ENCODE data around the gene PCDH15.
A peak's percentile ranks its signal among the peaks of the same experiment; 100 is the strongest.
"Not testable (repeated sequence)": the region's sequence is repeated elsewhere in the genome, so short reads cannot be mapped to it uniquely, and the experiment has no call there.

Gene PCDH15

DNA sequence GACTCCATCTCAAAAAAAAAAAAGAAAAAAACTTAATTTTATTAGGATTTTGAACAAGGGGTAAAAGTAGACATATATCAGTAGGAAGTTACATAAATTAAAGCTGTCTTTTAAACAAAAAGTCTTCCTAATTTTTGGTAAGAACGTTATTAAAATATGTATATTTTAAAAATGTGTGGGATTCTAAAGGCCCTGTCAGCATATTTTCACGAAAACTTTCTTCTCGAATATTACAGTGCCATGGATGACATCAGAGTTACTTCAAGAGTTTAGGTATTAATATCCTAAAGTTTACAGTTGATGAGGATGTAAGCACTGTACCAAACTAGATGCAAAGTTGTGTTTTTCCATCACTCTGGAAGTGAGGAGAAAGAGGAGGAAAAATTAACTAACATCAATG, 820.8 kb downstream of the PCDH15 start:
- DNase-seq (ENCODE audit: low spot score) = no peak

DNA sequence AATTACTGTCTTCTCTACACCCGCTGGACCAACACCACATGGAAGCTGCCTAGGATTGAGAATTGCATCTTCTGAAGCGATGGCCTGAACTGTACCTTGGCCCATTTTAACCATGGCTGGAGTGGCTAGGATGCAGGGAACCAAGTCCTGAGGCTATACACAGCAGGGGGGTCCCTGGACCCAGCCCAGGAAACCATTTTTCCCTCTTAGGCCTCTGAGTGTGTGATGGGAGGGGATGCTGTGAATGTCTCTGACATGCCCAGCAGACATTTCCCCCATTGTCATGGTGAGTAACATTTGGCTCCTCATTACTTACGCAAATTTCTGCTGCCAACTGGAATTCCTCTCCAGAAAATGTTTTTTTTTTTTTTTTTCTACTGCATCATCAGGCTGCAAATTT, 822.7 kb downstream of the PCDH15 start:
- DNase-seq (ENCODE audit: low spot score) = no peak

DNA sequence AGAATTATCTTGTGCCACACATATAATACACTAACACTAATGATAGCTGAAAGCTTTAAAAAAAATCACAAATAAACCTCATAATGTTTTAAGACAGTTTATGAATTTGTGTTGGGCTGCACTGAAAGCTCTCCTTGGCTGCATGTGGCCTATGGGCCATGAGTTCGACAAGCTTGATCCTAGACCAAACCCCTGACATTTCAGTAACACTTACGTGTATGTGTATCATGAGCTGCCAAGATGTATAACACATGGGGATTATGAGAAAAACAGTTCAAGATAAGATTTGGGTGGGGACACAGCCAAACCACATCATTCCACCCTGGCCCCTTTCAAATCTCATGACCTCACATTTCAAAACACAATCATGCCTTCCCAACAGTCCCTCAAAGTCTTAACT, 823.8 kb downstream of the PCDH15 start:
- no peak for DNase-seq (ENCODE audit: low spot score)

DNA sequence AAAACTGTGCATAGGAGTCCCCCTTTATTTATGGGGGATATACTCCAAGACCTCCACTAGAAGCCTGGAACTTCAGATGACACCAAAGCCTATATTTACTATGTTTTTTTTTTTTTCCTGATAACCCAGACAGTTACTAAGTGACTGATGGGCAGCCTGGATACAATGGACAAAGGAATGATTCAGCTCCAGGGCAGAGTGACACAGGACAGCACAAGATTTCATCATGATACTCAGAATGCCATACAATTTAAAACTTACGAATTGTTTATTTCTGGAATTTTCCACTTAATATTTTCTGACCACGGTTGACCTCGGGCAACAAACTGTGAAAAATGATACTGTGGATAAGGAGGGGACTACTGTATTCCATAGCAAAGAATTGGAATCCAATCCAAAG, 843.6 kb downstream of the PCDH15 start:
- peak; percentile 93 for DNase-seq (ENCODE audit: low spot score)

DNA sequence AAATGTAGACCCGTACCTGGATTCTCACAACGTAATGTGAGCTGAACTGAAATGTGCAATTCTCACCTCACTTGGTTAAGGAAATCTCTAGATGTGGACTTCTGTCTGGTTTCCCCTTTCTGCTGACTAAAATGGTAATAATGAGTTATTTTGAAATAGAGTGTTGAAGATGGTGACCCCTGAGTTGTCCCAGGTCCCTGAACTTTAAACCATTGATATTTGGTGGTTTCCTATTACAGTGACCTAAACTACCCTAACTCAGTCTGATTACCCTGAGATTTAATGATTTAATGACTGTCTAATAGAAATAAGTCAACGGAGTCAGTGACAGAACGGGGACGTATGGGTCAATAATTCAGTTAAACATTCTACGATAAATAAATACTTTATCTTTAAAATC, 845.9 kb downstream of the PCDH15 start:
- no peak for DNase-seq (ENCODE audit: low spot score)

DNA sequence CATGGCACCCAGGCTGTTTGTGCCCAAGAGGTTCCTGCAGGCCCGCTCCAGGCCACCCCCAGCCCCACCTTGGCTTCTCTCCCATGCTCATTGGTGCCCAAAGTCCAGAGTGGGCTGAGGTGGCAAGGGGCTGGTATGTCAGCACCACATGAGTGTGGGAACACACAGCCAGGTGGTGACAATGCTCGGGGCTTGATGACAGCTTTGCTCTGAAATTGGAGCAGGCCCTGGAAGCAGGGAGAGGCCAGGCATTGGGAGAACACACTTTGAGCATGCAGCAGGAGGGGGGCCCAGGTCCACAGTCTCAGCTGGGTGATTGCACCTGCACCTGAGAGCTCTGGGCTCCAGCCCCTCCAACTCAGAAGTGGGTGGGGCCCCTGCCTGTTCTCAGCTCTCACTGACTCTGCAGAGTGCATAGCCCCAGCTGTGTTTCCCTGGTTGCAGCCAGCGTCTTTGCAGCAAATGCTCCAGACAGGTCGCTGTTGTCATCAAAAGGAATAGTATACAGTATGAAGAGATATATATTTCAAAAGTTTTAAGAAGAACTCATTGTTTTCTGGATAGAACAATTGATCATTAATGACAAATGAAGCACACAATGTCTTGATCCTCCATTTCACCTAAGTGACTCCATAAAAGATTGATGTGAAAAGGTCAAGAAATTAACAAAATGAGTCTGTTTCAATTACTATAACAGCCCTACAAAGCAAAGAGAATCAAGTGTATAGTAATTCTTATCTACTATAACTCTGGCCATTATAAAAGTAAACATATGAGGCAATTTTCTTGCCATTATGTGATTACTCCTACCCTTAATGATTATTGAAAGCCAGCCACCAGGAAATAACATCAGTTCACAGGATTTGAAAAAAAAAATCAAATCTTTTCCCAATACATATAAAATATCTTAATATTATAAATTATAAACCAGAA, 848.1 kb downstream of the PCDH15 start:
- no peak for DNase-seq (ENCODE audit: low spot score)

DNA sequence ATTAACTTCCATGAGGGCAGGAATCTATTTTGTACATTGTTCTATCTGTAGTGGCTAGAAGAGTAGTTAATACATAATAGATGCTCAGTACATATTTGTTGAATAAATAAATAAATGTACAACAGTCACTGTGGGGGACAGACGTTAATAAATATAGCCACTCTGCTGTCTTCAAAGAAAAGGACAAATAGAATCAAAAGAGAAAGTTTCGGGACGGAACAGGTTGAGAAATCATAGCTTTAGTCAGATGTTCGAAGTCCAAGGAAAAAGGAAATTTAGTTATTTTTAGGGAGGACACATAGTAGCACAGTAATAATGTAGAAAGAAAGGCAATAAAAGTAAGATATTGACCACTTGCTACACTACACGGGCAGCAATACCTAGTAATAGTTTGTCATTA, 861.4 kb downstream of the PCDH15 start:
- no peak for DNase-seq (ENCODE audit: low spot score)

DNA sequence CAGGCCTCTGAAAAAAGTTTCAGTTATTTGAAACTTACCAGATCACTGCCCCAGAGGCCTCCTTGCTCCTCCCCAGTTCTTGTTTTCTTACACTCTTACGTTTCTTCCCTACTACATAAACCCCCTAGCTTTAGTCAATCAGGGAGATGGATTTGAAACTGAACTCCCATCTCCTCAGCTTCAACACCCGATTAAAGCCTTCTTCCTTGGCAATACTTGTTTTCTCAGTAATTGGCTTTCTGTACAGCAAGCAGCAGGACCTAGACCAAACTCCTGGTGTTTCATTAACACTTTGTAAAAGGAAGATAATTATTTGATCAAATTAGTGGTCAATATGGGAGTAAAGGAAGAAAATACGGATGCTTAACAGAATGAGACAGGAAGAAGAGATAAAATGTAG, 870.4 kb downstream of the PCDH15 start:
- DNase-seq (ENCODE audit: low spot score) = no peak

DNA sequence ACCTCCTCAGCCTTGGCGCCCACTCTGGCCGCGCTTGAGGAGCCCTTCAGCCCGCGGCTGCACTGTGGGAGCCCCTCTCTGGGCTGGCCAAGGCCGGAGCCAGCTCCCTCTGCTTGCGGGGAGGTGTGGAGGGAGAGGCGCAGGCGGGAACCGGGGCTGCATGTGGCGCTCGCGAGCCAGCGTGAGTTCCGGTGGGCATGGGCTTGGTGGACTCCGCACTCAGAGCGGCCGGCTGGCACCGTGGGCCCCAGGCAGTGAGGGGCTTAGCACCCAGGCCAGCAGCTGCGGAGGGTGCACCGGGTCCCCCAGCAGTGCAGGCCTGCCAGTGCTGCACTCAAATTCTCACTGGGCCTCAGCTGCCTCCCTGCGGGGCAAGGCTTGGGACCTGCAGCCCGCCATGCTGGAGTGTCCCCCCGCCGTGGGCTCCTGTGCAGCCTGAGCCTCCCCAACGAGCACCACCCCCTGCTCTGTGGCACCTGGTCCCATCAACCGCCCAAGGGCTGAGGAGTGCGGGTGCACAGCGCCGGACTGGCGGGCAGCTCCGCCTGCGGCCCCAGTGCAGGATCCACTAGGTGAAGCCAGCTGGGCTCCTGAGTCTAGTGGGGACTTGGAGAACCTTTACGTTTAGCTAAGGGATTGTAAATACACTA, 876.9 kb downstream of the PCDH15 start:
- not testable (repeated sequence) for DNase-seq (ENCODE audit: low spot score)

DNA sequence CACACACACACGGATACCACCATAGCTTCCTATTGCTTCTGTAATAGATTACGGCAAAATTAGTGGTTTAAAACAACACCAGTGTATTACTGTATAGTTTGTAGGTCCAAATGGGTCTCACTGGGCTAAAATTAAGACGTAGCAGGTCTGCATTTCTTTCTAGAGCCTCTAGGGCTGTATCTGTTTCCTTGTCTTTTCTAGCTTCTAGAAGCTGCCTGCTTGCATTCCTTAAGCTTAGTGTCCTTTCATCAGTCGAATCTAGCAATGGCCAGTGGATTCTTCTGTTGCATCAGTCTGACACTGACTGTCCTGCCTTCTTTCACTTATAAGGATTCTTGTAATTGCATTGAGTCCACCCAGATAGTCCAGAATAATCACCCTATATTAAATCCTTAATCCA, 882.3 kb downstream of the PCDH15 start:
- DNase-seq (ENCODE audit: low spot score) = no peak

DNA sequence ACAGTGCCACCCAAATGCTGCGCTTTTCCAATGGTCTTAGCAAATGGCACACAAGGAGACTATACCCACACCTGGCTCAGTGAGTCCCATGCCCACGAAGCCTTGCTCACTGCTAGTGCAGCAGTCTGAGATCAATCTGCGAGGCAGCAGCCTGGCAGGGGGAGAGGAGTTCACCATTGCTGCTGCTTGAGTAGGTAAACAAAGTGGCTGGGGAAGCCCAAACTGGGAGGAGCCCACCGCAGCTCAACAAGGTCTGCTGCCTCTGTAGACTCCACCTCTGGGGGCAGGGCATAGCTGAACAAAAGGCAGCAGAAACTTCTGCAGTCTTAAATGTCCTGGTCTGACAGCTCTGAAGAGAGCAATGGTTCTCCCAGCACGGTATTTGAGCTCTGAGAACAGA, 891.2 kb downstream of the PCDH15 start:
- no peak for DNase-seq (ENCODE audit: low spot score)

DNA sequence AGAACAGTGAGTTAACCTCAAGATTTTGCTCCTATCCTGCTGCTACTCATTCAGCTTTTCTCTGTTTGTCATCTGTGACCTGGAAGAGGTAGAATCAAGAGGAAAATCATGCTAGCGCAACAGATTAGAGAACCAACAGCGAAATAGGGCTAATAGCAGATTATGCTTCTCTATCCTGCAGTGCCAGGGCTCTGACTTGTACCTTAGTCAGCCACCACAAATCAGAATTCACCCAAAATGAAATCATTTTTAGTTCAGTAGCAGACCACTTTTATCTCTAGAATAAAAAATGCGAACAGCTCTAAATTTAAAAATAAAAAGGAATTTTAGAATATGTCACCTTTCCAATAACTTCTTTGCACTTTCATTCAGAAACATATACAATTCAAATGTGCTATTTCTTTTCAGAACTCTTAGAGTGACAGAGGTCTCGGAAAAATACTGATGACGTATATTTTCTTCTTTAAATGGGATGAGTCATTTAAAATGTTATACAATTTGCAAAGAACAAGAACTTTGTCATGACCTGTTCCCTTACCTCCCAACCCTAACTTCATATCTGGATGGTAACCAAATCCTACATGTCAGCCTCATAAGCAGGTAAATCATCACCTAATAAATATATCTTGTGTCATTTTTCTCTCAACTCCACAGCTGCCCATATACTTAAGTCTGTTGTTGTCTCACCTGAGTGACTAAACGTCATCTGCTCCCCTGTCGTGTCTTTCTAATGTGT, 896.4 kb downstream of the PCDH15 start:
- no peak for DNase-seq (ENCODE audit: low spot score)

DNA sequence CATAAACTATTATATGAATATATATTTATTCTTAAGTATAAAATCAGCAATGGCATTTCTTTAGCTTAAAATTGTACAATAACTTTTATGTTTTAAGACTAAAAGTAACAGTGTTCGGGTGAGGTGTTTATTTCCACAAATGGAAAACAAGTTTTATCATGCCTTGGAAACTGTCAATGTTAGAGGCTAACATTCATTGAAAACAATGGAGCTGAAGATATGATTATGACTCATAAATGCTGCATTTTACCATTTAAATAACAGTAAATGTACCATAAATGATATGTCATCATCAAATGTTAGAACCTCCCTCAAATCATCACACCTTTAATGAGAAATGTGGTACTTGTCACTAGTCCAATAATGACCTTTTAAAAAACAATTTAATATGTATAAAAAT, 897.3 kb downstream of the PCDH15 start:
- no peak for DNase-seq (ENCODE audit: low spot score)

DNA sequence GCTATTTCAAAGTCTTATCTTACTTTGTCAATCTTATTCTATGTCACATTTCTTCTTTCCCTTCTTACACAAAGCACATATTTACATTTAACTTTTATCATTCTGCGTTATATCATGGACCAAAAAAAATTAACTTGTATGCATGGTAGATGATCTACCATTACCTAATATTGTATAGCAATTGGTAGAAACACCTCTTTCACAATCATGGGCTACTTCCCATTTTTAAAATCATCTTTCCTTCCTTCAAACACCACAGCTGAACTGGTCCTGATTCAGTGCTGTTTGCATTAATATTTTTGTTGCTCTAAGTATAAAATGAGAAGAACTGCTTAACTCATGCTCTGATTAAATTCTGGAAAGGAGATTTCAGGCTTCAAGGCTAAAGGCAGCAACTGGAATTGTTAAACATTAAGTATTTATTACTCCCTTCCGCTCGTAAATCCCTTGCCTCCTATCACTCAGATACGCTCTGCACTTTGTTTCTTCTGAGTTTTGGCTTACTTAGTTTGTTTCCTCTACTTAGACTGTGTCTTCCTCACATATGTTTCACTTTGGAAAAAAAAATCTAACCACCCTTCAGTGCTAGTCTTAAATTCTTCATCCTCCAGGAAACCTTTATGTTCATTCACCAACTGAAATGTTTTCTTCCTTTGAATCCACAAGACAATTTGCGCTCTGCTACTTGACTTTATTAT, 901.4 kb downstream of the PCDH15 start:
- DNase-seq (ENCODE audit: low spot score) = no peak

DNA sequence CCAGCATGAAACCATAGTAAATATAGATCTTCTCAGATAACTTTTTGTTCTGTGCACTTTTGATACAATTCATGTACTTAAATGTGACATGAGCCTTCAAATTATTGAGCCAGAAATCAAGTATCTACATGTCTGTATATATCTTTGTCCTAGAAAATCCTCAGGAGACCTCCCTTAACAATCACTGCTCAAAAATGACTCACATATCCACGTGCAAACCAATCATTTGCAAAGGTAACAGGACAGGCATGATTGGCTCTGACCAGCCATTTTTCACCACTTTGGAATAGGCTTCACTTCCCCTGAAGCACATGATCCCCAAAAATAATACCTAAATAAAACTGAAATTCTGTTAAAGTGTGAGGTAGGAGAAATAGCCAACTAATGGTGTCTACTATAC, 902.5 kb downstream of the PCDH15 start:
- no peak for DNase-seq (ENCODE audit: low spot score)

DNA sequence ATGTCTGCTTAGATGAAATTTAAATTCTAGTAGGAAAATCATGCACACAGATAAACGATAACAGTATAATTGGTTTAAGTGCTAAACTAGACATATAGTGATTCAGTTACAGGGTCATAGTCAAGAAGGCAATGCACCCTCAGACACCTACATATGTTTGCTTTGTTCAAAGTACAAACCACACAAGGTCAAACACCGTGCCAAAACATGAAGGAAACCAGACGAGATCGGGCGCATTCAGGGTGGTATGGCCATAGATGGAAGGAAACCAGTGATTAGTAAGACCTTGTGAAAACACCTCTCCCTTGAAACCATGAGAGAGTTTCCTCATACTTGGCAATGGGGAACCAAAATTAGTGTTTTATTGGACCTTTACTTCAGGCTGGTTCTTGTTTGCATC, 906.9 kb downstream of the PCDH15 start:
- no peak for DNase-seq (ENCODE audit: low spot score)

DNA sequence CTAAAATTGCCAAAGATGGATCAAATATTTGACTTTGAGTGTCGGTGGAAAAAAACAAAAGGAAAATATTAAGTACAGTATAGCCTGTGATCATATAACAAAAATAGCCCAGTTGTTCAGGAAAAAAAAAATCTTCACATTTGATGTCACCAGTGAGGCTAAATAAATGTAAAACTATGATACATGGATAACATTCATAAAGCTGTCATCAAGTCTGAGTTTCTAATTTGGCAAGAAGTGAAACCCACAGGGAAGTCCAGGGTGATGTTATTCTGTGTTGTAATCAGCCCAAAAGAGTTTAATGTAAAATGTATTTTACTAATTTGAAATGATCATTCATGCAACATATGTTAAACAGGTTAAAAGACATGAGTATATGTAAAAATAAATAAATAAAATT, 908.0 kb downstream of the PCDH15 start:
- DNase-seq (ENCODE audit: low spot score) = no peak

DNA sequence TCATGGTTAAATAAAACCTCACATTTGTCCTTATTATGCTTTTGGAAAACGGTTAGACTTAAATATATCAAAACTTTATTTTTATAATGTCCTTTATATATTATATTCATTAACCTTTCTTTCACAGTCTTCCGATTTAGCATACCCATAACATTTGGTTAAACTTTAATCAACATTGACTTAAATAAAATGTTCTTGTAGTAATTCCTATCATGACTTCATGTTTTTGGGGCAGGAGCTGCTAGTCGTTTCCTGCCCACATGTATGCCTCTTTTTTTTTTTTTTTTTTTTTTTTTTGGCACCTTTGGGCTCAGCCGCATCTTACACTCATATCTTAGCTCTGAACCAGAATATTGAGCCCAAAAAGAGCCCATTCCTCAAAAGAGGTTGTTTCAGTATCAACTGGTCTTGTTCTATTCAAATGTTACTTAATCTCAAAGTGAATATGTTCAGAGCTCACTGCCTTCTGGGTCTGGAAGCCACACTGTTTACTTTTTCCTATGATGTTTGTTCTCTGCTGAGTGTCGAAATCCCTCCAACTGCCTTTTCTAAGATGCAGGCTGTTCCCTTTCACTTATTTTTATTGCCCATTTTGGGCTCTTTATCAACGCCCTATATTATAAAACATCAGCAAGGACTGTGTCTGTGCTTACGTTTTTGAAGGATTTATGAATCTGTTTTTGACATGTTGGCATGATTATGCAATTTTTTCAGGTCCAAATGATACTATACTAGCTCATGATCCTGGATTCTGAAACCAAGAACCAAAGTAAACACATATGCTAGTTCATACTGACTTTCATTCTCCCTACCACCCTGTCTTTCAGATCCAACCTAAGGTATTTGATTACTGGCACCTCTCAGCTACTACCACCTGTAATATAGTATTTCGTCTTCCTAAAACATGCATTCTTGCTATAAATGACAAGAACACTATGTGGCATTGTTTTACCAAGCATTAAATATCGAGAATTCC, 914.4 kb downstream of the PCDH15 start:
- DNase-seq (ENCODE audit: low spot score) = no peak

DNA sequence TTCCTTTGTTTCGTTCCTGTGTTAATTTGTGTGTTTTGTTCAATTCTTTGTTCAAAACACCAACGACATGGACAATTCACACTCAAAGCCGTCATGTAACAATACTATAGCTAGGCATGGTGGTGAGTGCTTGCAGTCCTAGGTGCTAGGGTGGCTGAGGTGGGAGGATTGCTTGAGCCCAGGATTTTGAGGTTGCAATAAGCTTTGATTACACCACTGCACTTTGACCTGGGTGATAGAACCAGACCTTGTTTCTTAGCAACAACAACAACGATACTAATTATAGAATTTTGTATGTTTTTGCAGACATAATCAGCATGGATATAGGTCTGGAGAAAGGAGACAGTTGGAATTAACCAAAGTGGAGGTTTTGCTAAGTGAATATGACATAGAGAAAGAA, 936.2 kb downstream of the PCDH15 start:
- no peak for DNase-seq (ENCODE audit: low spot score)

DNA sequence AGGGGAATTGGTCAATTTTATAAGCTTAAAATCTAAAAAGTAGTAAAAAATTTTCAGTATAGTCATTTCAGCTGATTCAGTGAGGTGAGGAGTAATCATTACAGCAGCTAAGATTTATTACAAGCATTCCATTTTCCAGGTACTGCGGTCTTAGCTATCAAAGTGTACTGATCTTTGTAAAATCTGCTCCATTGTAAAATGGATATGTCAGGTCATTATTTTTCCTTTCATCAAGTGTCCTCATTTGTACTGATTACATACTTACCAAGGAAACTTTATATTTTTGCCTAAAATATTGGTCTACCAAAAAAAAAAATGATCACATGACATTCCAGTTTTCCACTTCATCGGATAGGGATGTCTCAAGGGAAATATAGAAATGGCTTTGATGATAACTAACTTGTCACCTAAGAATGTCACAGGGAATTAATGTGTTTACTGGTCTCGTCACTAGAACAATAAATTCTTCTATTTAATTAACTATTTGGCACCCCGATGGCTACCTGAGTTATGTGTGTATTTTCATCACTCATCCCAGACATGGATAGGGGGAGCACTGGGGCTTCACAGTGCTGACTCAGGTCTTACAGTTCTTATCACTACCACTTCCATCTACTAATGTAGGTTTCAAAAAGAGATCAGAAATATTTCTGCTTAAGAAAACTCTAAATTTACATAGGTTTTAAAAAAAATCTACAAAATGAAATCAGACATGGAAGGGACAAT, 948.4 kb downstream of the PCDH15 start:
- DNase-seq (ENCODE audit: low spot score) = no peak

All from pons (tissue), 1 donor.